CD4-positive, alpha-beta T cell treated with Interleukin-17A for 1 hour (primary cell): ENCODE measurements around the gene USO1.
"Not testable (repeated sequence)": the region's sequence is repeated elsewhere in the genome, so short reads cannot be mapped to it uniquely, and the experiment has no call there.

Experiments used
- DNase-seq: peaks from one replicate; pipeline ENCODE4 v3.0.0-alpha.2; 2020

The USO1 gene

GRCh38 chr4:75771607-75772006 lies 47.2 kb downstream of the USO1 start:
- DNase-seq, result no peak

GRCh38 chr4:75777589-75777988 lies 53.2 kb downstream of the USO1 start:
- DNase-seq, result no peak

- no peak for DNase-seq
These were observed 54.9 kb downstream of the USO1 start for GRCh38 chr4:75779105-75779757.

- no peak for DNase-seq
These were observed 56.9 kb downstream of the USO1 start for GRCh38 chr4:75781305-75781704.

- no peak for DNase-seq
These were observed 62.1 kb downstream of the USO1 start for GRCh38 chr4:75786526-75786925.

GRCh38 chr4:75786938-75787337 lies 62.6 kb downstream of the USO1 start:
- DNase-seq, result no peak

- no peak for DNase-seq
These were observed 65.6 kb downstream of the USO1 start for GRCh38 chr4:75790024-75790423.

- DNase-seq, result no peak
These were observed 76.6 kb downstream of the USO1 start for GRCh38 chr4:75800972-75801371.

- DNase-seq, result not testable (repeated sequence)
These were observed 81.7 kb downstream of the USO1 start for GRCh38 chr4:75806035-75806434.

- no peak for DNase-seq
These were observed 93.5 kb downstream of the USO1 start for GRCh38 chr4:75817901-75818300.

GRCh38 chr4:75819121-75819520 lies 94.7 kb downstream of the USO1 start:
- no peak for DNase-seq

GRCh38 chr4:75820197-75820596 lies 95.8 kb downstream of the USO1 start:
- DNase-seq, result no peak

- DNase-seq, result no peak
These were observed 96.3 kb downstream of the USO1 start for GRCh38 chr4:75820676-75821075.

- no peak for DNase-seq
These were observed 96.8 kb downstream of the USO1 start for GRCh38 chr4:75821216-75821615.

GRCh38 chr4:75821966-75822365 lies 97.6 kb downstream of the USO1 start:
- DNase-seq, result no peak

- DNase-seq, result no peak
These were observed 98.0 kb downstream of the USO1 start for GRCh38 chr4:75822416-75822815.

GRCh38 chr4:75823812-75824211 lies 99.4 kb downstream of the USO1 start:
- DNase-seq, result no peak

- DNase-seq, result no peak
These were observed 106.5 kb downstream of the USO1 start for GRCh38 chr4:75830906-75831305.

- no peak for DNase-seq
These were observed 107.6 kb downstream of the USO1 start for GRCh38 chr4:75831856-75832405.

GRCh38 chr4:75834095-75834771 lies 109.9 kb downstream of the USO1 start:
- no peak for DNase-seq

- no peak for DNase-seq
These were observed 110.4 kb downstream of the USO1 start for GRCh38 chr4:75834772-75835154.

GRCh38 chr4:75841641-75842520 lies 117.5 kb downstream of the USO1 start:
- no peak for DNase-seq

GRCh38 chr4:75843596-75843995 lies 119.2 kb downstream of the USO1 start:
- no peak for DNase-seq
